ENCODE data around the gene NFIC.

NFIC gene

DNA sequence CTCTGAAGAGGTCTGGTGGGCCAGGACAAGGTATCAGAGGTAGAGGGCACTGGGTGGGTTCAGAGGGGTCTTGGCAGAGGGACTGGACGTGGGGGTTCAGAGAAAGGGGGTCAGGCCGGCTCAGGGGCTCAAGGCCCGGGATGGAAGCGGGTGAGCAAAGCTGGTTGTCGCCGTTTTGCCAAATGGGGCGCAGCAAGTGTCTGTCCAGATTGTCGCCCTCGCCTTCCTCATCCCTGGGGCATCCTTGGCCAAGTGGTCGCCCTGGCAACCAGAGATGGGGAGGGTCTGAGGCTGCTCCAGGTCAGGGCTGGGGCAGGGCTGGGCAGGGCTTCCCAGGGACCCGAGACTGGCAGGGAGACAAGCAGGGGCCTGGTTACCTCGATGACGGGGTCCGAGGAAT lies 127.3 kb downstream of the NFIC start:
- intact Hi-C loops (cut with DNase I; ENCODE audit: low total_unique reads): no loop called here
- H3K4me3 ChIP-seq: no peak overlapping the region
- TF ChIP-seq CTCF (IDR thresholded peaks at IDR 0.05): no peak
- H3K27ac ChIP-seq: no peak overlapping the region
- no peaks in the 10 kb centered on the region for H3K27me3 ChIP-seq
- no peak for DNase-seq
- no peaks in the 10 kb centered on the region for H3K9me3 ChIP-seq
- H3K4me1 ChIP-seq: peaks cover 0 to under 1% (median 0%) of the 10 kb centered on the region in 4 donors
- H3K36me3 ChIP-seq: peaks cover 36 to 70% (median 63%) of the 10 kb centered on the region in 3 donors

DNA sequence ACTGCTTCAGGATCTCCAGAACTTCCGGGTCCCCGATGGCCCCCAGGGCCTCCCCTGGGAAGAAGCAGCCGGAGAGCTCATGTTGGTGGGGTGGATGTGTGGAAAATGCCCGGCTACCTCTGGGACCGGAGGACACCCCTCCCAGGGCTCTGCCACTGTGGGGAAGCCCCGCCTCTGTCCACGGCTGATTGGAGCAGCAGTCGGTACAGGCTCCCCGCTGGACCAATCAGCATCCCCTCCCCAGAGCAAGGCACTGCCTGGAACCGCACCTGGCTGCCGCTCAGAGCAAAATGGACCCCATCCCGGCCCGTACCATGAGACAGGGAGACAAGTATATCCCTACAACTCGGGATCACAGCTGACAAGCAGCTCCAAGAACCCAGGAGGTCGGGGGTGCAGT lies 127.7 kb downstream of the NFIC start:
- no peak for DNase-seq
- Histone ChIP-seq H3K4me3 (no peak overlapping the region), H3K9me3 (no peaks in the 10 kb centered on the region), H3K27ac (no peak overlapping the region), H3K4me1 (peaks cover 0 to 5% (median 1%) of the 10 kb centered on the region in 4 donors), H3K27me3 (no peaks in the 10 kb centered on the region), H3K36me3 (peaks cover 36 to 70% (median 63%) of the 10 kb centered on the region in 3 donors)
- TF ChIP-seq CTCF (IDR thresholded peaks at IDR 0.05): no peak
- intact Hi-C loops (cut with DNase I; ENCODE audit: low total_unique reads): no loop called here

DNA sequence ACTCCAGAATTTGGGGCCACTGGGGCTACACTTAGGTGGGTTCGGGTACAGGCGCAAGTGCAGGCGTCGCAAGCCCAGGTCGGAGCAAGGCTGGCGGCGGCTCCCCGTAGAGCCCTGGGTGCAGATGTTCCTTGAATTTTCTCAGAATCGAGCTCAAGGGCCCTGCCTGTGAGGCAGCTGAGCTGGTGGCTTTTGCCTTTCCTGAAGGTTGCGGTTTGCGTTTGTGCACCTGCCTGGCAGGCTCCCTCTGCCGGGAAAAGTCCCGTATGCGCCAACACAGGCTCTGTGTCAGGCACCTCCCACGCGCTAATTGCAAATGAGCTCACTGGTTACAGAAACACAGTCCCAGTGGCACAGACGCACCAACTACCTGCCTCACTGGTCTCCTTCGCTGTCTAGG lies 128.2 kb downstream of the NFIC start:
- TF ChIP-seq CTCF (IDR thresholded peaks at IDR 0.05): no peak
- intact Hi-C loops (cut with DNase I; ENCODE audit: low total_unique reads): no loop called here
- no peaks in the 10 kb centered on the region for H3K9me3 ChIP-seq
- no peaks in the 10 kb centered on the region for H3K27me3 ChIP-seq
- no peak overlapping the region for H3K27ac ChIP-seq
- H3K4me1 ChIP-seq: peaks cover 0 to 10% (median 4%) of the 10 kb centered on the region in 4 donors
- no peak for DNase-seq
- H3K36me3 ChIP-seq: peaks cover 36 to 70% (median 63%) of the 10 kb centered on the region in 3 donors
- no peak overlapping the region for H3K4me3 ChIP-seq

- Histone ChIP-seq H3K27ac (no peak overlapping the region), H3K9me3 (no peaks in the 10 kb centered on the region), H3K27me3 (no peaks in the 10 kb centered on the region), H3K4me1 (peaks cover 0 to 18% (median 11%) of the 10 kb centered on the region in 4 donors), H3K4me3 (no peak overlapping the region), H3K36me3 (peaks cover 31 to 54% (median 49%) of the 10 kb centered on the region in 3 donors)
- no peak for DNase-seq
- intact Hi-C loops (cut with DNase I; ENCODE audit: low total_unique reads): no loop called here
- no peak for TF ChIP-seq CTCF (IDR thresholded peaks at IDR 0.05)
Observed at GRCh38 chr19:3496392-3497273, 130.2 kb downstream of the NFIC start.

GRCh38 chr19:3497757-3498520 lies 131.6 kb downstream of the NFIC start:
- intact Hi-C loops (cut with DNase I; ENCODE audit: low total_unique reads): no loop called here
- TF ChIP-seq CTCF (IDR thresholded peaks at IDR 0.05): no peak
- H3K4me1 ChIP-seq: peaks cover 0 to 18% (median 11%) of the 10 kb centered on the region in 4 donors

More at GRCh38 chr19:3497757-3498520, 131.6 kb downstream of the NFIC start:
- H3K9me3 ChIP-seq: no peaks in the 10 kb centered on the region
- H3K4me3 ChIP-seq: no peak overlapping the region
- H3K27ac ChIP-seq: no peak overlapping the region
- no peak for DNase-seq
- H3K36me3 ChIP-seq: peaks cover 24 to 41% (median 36%) of the 10 kb centered on the region in 3 donors
- H3K27me3 ChIP-seq: no peaks in the 10 kb centered on the region
